PFSK-1 (cell line): ENCODE measurements around the gene SLCO2A1. TPM values are rescaled to one million over a fixed set of nuclear protein-coding genes. Genes with fewer than 3 reads are reported as not detected.

Experiments used
- FOXP2 ChIP-seq: optimal IDR thresholded peaks from 2 replicates; pipeline ENCODE3; 2011; ENCODE audit warnings: borderline replicate concordance, control low read depth, inconsistent platforms; ENCODE audit not compliant: insufficient read depth; ENCODE audit errors: extremely low read length, extremely low read depth
- POLR2AphosphoS5 ChIP-seq: IDR thresholded peaks from 2 replicates; pipeline ENCODE4 v1.6.1; 2012; ENCODE audit warnings: low read depth, mild to moderate bottlenecking, control low read depth, low read length, moderate library complexity
- REST ChIP-seq, 2 experiments: IDR thresholded peaks; 2 replicates each; pipeline versions ENCODE4 v1.6.1 to v1.8.0; 2011 to 2012; ENCODE audit warnings: low read depth in 2 of 2, low read length in 2 of 2, control low read depth in 1 of 2, inconsistent platforms in 1 of 2, mild to moderate bottlenecking in 1 of 2, moderate library complexity in 1 of 2; ENCODE audit not compliant: insufficient read depth in 1 of 2
- SIN3A ChIP-seq: IDR thresholded peaks from 2 replicates; pipeline ENCODE4 v1.6.1; 2012; ENCODE audit warnings: mild to moderate bottlenecking, low read length, moderate library complexity, borderline replicate concordance; ENCODE audit not compliant: insufficient read depth
- TAF1 ChIP-seq: IDR thresholded peaks from 2 replicates; pipeline ENCODE4 v1.6.1; 2012; ENCODE audit warnings: low read length, control low read depth, borderline replicate concordance; ENCODE audit not compliant: insufficient read depth
- polyA plus RNA-seq: library from polyadenylated mRNA; unstranded; fragments of >200 nt; gene quantifications from one replicate; pipeline ENCODE4 v1.2.1, GENCODE V29; 2012; ENCODE audit warnings: low read depth, missing spikeins; ENCODE audit not compliant: insufficient read length

The SLCO2A1 gene
- 0.08 TPM for polyA plus RNA-seq

GRCh38 chr3:134029734-134030378 lies at the start of gene SLCO2A1:
Gene SLCO2A1 (minus strand): TSS chr3:134029925. CDS start chr3:134029802, 123 bp downstream.
- TF ChIP-seq SIN3A (no peak), TAF1 (no peak), FOXP2 (no peak), POLR2AphosphoS5 (no peak), REST (IDR thresholded peaks at IDR 0.05; ENCODE audit: insufficient read depth in 1 of 2, low read depth in 2 of 2, low read length in 2 of 2) (no peak)

DNA sequence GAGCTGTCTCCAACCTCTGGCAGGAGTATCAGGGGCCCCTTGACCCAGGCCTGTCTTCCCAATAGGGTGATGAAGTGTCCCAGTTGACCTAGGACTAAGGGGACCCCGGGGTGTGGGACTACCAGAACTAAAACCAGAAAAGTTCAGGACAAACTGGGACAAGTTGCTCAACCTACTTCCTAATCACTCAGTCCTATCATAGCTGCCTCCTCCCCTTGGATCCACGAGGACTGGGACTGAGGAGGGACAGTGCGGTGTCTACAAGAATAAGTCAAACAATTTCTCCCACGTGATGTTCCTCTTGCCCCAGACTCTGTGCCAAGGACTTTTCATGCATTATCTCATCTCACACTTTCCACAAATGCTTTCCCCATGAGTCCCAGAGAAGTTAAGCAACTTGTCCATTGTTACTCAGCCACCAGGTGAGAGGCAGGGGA lies 49.4 kb upstream of the SLCO2A1 start:
- no peak for TF ChIP-seq TAF1
- no peak for TF ChIP-seq REST (IDR thresholded peaks at IDR 0.05; ENCODE audit: insufficient read depth in 1 of 2, low read depth in 2 of 2, low read length in 2 of 2)
- no peak for TF ChIP-seq POLR2AphosphoS5
- TF ChIP-seq SIN3A, result no peak
- TF ChIP-seq FOXP2, result no peak

DNA sequence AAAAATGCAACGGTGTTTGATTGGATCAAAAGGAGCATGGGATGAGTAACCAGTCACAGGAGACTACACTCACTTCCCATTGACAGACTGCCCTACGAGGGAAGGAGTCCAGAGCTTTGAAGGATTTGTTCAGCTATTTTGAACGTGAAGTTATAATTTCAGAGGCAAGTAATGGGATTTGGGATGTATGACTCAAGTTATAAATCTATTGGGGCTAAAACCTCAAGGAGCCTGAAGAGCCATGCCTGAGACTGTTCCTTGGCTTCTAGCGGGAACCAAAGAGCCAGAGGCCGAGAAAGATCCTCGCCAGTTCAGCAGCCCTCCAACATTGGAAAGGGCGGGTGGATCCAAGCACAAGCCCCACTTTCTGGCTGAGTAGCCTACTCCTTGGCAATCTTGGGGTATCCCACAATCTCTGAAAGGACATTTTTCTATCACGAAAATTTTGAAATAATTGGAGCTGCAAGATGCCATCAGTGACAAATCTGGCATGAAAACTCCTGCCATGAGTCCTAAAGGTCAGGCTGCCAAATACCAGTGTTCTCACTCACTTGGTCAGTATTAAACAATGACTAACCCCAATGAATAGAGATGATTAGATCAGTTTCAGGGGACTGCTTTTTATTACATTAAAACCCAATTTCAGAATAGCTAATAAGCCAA lies 48.6 kb upstream of the SLCO2A1 start:
- TF ChIP-seq POLR2AphosphoS5, result no peak
- TF ChIP-seq REST (IDR thresholded peaks at IDR 0.05; ENCODE audit: insufficient read depth in 1 of 2, low read depth in 2 of 2, low read length in 2 of 2), result no peak
- TF ChIP-seq FOXP2, result no peak
- no peak for TF ChIP-seq SIN3A
- TF ChIP-seq TAF1, result no peak

GRCh38 chr3:134077649-134078161 lies 48.0 kb upstream of the SLCO2A1 start:
- TF ChIP-seq POLR2AphosphoS5, result no peak

GRCh38 chr3:134076851-134077250 lies 47.1 kb upstream of the SLCO2A1 start:
- TF ChIP-seq SIN3A (no peak), POLR2AphosphoS5 (no peak), TAF1 (no peak), REST (IDR thresholded peaks at IDR 0.05; ENCODE audit: insufficient read depth in 1 of 2, low read depth in 2 of 2, low read length in 2 of 2) (no peak), FOXP2 (no peak)
